ENCODE measurements around the gene HNRNPLL.
"Not testable (repeated sequence)": the region's sequence is repeated elsewhere in the genome, so short reads cannot be mapped to it uniquely, and the experiment has no call there.

HNRNPLL gene

GRCh38 chr2:38643021-38643671 lies 40.4 kb upstream of the HNRNPLL start:
- Histone ChIP-seq H3K27me3 (no peaks in the 10 kb centered on the region), H3K36me3 (no peaks in the 10 kb centered on the region), H3K9me3 (no peaks in the 10 kb centered on the region), H3K4me3 (no peak overlapping the region), H3K4me1 (no peaks in the 10 kb centered on the region), H3K27ac (no peak overlapping the region)
- no peak for TF ChIP-seq CTCF (IDR thresholded peaks at IDR 0.05)
- intact Hi-C loops (cut with DNase I; ENCODE audit: low total_unique reads), result no loop called here
- DNase-seq, result no peak

- H3K27me3 ChIP-seq, H3K36me3 ChIP-seq: not testable (repeated sequence)
These were observed 39.8 kb upstream of the HNRNPLL start for GRCh38 chr2:38642373-38643017.

GRCh38 chr2:38636069-38636468 lies 33.3 kb upstream of the HNRNPLL start:
- H3K27ac ChIP-seq, result no peak overlapping the region
- no peak for TF ChIP-seq CTCF (IDR thresholded peaks at IDR 0.05)
- intact Hi-C loops (cut with DNase I; ENCODE audit: low total_unique reads), result no loop called here
- H3K36me3 ChIP-seq, result no peaks in the 10 kb centered on the region
- H3K9me3 ChIP-seq, result no peaks in the 10 kb centered on the region
- no peaks in the 10 kb centered on the region for H3K27me3 ChIP-seq
- no peak overlapping the region for H3K4me3 ChIP-seq
- DNase-seq, result no peak
- peaks cover 0 to 10% (median 0%) of the 10 kb centered on the region in 4 donors for H3K4me1 ChIP-seq

More at GRCh38 chr2:38642373-38643017, 39.8 kb upstream of the HNRNPLL start:
- H3K4me3 ChIP-seq; H3K9me3 ChIP-seq; DNase-seq; intact Hi-C loops (cut with DNase I; ENCODE audit: low total_unique reads); H3K27ac ChIP-seq; H3K4me1 ChIP-seq: not testable (repeated sequence)

- TF ChIP-seq CTCF (IDR thresholded peaks at IDR 0.05), result no peak
- intact Hi-C loops (cut with DNase I; ENCODE audit: low total_unique reads), result no loop called here
- DNase-seq, result no peak
These were observed 32.4 kb upstream of the HNRNPLL start for GRCh38 chr2:38635139-38635538.

GRCh38 chr2:38634684-38635083 lies 32.0 kb upstream of the HNRNPLL start:
- Histone ChIP-seq H3K27ac (no peak overlapping the region), H3K4me3 (no peak overlapping the region)
- TF ChIP-seq CTCF (IDR thresholded peaks at IDR 0.05), result no peak

More at GRCh38 chr2:38635139-38635538, 32.4 kb upstream of the HNRNPLL start:
- Histone ChIP-seq H3K4me3 (no peak overlapping the region), H3K27ac (no peak overlapping the region), H3K36me3 (no peaks in the 10 kb centered on the region), H3K4me1 (peaks cover 0 to 10% (median 0%) of the 10 kb centered on the region in 4 donors), H3K9me3 (no peaks in the 10 kb centered on the region), H3K27me3 (no peaks in the 10 kb centered on the region)

GRCh38 chr2:38633895-38634294 lies 31.2 kb upstream of the HNRNPLL start:
- no peak overlapping the region for H3K4me3 ChIP-seq
- peaks cover 0 to 14% (median 0%) of the 10 kb centered on the region in 4 donors for H3K4me1 ChIP-seq
- DNase-seq, result no peak
- peaks cover 0 to 5% (median 0%) of the 10 kb centered on the region in 3 donors for H3K9me3 ChIP-seq
- no peaks in the 10 kb centered on the region for H3K36me3 ChIP-seq
- no peaks in the 10 kb centered on the region for H3K27me3 ChIP-seq
- H3K27ac ChIP-seq, result no peak overlapping the region
- TF ChIP-seq CTCF (IDR thresholded peaks at IDR 0.05), result no peak
- intact Hi-C loops (cut with DNase I; ENCODE audit: low total_unique reads), result no loop called here

More at GRCh38 chr2:38634684-38635083, 32.0 kb upstream of the HNRNPLL start:
- Histone ChIP-seq H3K9me3 (peaks cover 0 to 3% (median 0%) of the 10 kb centered on the region in 3 donors), H3K36me3 (no peaks in the 10 kb centered on the region), H3K27me3 (no peaks in the 10 kb centered on the region), H3K4me1 (peaks cover 0 to 10% (median 0%) of the 10 kb centered on the region in 4 donors)
- DNase-seq, result no peak
- intact Hi-C loops (cut with DNase I; ENCODE audit: low total_unique reads), result no loop called here

Data from tibial artery (tissue), 4 donors.